Uterus (tissue), 2 donors: Measurements from ENCODE around the gene FAM76A.

Experiments
- CTCF ChIP-seq, 4 experiments: fragments of 200-600 bp in 2 of 4; fragments of 450-650 bp in 2 of 4; sonication (generic) in 2 of 4; IDR thresholded peaks; one replicate each; pipeline ENCODE4 v1.5.1; 2016 to 2019; ENCODE audit warnings: antibody characterized with exemption in 4 of 4, mild to moderate bottlenecking in 2 of 4, moderate library complexity in 1 of 4
- POLR2A ChIP-seq, 2 donors: fragments of 450-650 bp; IDR thresholded peaks; one replicate each; pipeline ENCODE4 v1.6.1; 2016; ENCODE audit warnings: antibody characterized with exemption in 2 of 2, mild to moderate bottlenecking in 1 of 2, moderate library complexity in 1 of 2

- no peak for TF ChIP-seq CTCF (IDR thresholded peaks at IDR 0.05)
- no peak for TF ChIP-seq POLR2A (IDR thresholded peaks at IDR 0.05)
Measured at GRCh38 chr1:27713869-27714513, 11.8 kb upstream of the FAM76A start.
